Type B pancreatic cell (in vitro differentiated cells): Measurements from ENCODE around the gene MYG1. TPM values are rescaled to one million over a fixed set of nuclear protein-coding genes. Genes with fewer than 3 reads are reported as not detected.

Experiments
- DNase-seq: peaks from one replicate; pipeline ENCODE4 v3.0.0; 2021; ENCODE audit warnings: mixed read lengths; ENCODE audit not compliant: unreplicated experiment; ENCODE audit errors: extremely low spot score
- H3K27ac Mint-ChIP-seq: 2 replicates; pipeline ENCODE4 v1.8.0; 2021; ENCODE audit warnings: mild to moderate bottlenecking, mixed read lengths
- H3K27me3 Mint-ChIP-seq: 2 replicates; pipeline ENCODE4 v1.8.0; 2021; ENCODE audit warnings: mixed read lengths
- H3K36me3 Mint-ChIP-seq: 2 replicates; pipeline ENCODE4 v1.8.0; 2021; ENCODE audit warnings: mixed read lengths
- H3K4me1 Mint-ChIP-seq: one replicate; pipeline ENCODE4 v1.8.0; 2021; ENCODE audit warnings: mixed read lengths; ENCODE audit not compliant: unreplicated experiment
- H3K4me3 Mint-ChIP-seq: 2 replicates; pipeline ENCODE4 v1.8.0; 2021; ENCODE audit warnings: mild to moderate bottlenecking, mixed read lengths
- H3K9me3 Mint-ChIP-seq: 2 replicates; pipeline ENCODE4 v1.8.0; 2021; ENCODE audit warnings: mixed read lengths
- CTCF ChIP-seq: fragments of 200-600 bp; sonication (generic); conservative IDR thresholded peaks from 2 replicates; pipeline ENCODE4 v1.5.0; 2021; ENCODE audit warnings: antibody characterized with exemption, mild to moderate bottlenecking
- total RNA-seq: library from RNA; stranded (reverse); gene quantifications from 2 replicates; pipeline ENCODE4 v1.2.1, GENCODE V29; 2021; ENCODE audit warnings: low replicate concordance

Gene MYG1
- total RNA-seq, 1 donor from 2014 or later: 58.6 TPM

GRCh38 chr12:53254816-53255545, 44.5 kb upstream of the MYG1 start:
- no peaks in the 10 kb centered on the region for H3K9me3 Mint-ChIP-seq
- H3K36me3 Mint-ChIP-seq: no peaks in the 10 kb centered on the region
- no peaks in the 10 kb centered on the region for H3K27me3 Mint-ChIP-seq
- TF ChIP-seq CTCF: no peak
- H3K4me3 Mint-ChIP-seq: no peak overlapping the region
- H3K27ac Mint-ChIP-seq: no peak overlapping the region
- DNase-seq: no peak
- peaks cover 16% of the 10 kb centered on the region for H3K4me1 Mint-ChIP-seq

GRCh38 chr12:53255996-53256395, 43.5 kb upstream of the MYG1 start:
- Mint-ChIP-seq H3K4me1 (peaks cover 13% of the 10 kb centered on the region), H3K4me3 (no peak overlapping the region), H3K27ac (no peak overlapping the region), H3K27me3 (no peaks in the 10 kb centered on the region), H3K9me3 (no peaks in the 10 kb centered on the region), H3K36me3 (no peaks in the 10 kb centered on the region)
- TF ChIP-seq CTCF: no peak
- DNase-seq: no peak

GRCh38 chr12:53258541-53259539, 40.7 kb upstream of the MYG1 start:
- DNase-seq: no peak
- no peak overlapping the region for H3K27ac Mint-ChIP-seq
- no peaks in the 10 kb centered on the region for H3K36me3 Mint-ChIP-seq
- no peak overlapping the region for H3K4me3 Mint-ChIP-seq
- no peak for TF ChIP-seq CTCF
- H3K27me3 Mint-ChIP-seq: no peaks in the 10 kb centered on the region
- no peaks in the 10 kb centered on the region for H3K9me3 Mint-ChIP-seq
- peaks cover under 1% of the 10 kb centered on the region for H3K4me1 Mint-ChIP-seq

- DNase-seq: no peak
- Mint-ChIP-seq H3K27me3 (no peaks in the 10 kb centered on the region), H3K9me3 (no peaks in the 10 kb centered on the region), H3K36me3 (no peaks in the 10 kb centered on the region), H3K27ac (no peak overlapping the region), H3K4me1 (no peaks in the 10 kb centered on the region), H3K4me3 (no peak overlapping the region)
- TF ChIP-seq CTCF: no peak
Measured at GRCh38 chr12:53259891-53260290, 39.6 kb upstream of the MYG1 start.

GRCh38 chr12:53265783-53266182, 33.7 kb upstream of the MYG1 start:
- H3K9me3 Mint-ChIP-seq: no peaks in the 10 kb centered on the region

More at GRCh38 chr12:53265783-53266182, 33.7 kb upstream of the MYG1 start:
- no peak overlapping the region for H3K4me3 Mint-ChIP-seq
- peaks cover 30% of the 10 kb centered on the region for H3K4me1 Mint-ChIP-seq
- peaks cover 9% of the 10 kb centered on the region for H3K36me3 Mint-ChIP-seq
- DNase-seq: no peak
- no peak for TF ChIP-seq CTCF
- H3K27me3 Mint-ChIP-seq: no peaks in the 10 kb centered on the region
- no peak overlapping the region for H3K27ac Mint-ChIP-seq
